ENCODE data around the gene SRCIN1.

DNA sequence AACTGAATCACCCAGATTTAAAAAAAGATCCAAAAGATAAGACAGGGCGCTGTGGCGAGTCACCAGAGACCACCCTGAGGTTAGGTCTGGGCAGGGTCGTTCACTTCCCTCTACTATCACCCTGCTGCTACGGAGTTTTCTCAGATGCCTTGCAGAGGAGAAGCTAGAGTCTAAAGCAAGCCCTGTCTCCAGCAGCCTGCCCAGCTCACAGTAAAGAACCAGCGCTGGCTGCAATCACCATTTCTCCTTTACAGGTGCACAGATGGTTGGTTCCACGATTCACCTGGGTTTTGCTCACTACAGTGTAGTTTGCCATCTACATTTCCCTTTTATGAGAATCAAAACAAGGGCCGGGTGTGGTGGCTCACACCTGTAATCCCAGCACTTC, 71.3 kb downstream of the SRCIN1 start:
- TF ChIP-seq POLR2A (IDR thresholded peaks at IDR 0.05) (no peak), CTCF (IDR thresholded peaks at IDR 0.05 in 4 of 5, conservative IDR thresholded peaks at IDR 0.05 in 1 of 5) (no peak)

All from gastrocnemius medialis (tissue), 4 donors.